Skin epidermis (tissue), 12 donors: ENCODE results near the gene DUOXA2.
A peak's percentile ranks its signal among the peaks of the same experiment; 100 is the strongest.
"Not testable (repeated sequence)": the region's sequence is repeated elsewhere in the genome, so short reads cannot be mapped to it uniquely, and the experiment has no call there.

Experiments
- H3K27ac ChIP-seq, 21 experiments: fragments of 200-600 bp; sonication (generic) in 11 of 21; one replicate each; pipeline ENCODE4 v1.5.0; 2020; ENCODE audit warnings: mild to moderate bottlenecking in 3 of 21, inconsistent platforms in 2 of 21, moderate library complexity in 2 of 21
- H3K4me3 ChIP-seq, 7 experiments: fragments of 200-600 bp; sonication (generic) in 2 of 7; one replicate each; pipeline ENCODE4 v1.5.0; 2020; ENCODE audit warnings: inconsistent platforms in 2 of 7, mild to moderate bottlenecking in 2 of 7, moderate library complexity in 1 of 7

DUOXA2 gene

DNA sequence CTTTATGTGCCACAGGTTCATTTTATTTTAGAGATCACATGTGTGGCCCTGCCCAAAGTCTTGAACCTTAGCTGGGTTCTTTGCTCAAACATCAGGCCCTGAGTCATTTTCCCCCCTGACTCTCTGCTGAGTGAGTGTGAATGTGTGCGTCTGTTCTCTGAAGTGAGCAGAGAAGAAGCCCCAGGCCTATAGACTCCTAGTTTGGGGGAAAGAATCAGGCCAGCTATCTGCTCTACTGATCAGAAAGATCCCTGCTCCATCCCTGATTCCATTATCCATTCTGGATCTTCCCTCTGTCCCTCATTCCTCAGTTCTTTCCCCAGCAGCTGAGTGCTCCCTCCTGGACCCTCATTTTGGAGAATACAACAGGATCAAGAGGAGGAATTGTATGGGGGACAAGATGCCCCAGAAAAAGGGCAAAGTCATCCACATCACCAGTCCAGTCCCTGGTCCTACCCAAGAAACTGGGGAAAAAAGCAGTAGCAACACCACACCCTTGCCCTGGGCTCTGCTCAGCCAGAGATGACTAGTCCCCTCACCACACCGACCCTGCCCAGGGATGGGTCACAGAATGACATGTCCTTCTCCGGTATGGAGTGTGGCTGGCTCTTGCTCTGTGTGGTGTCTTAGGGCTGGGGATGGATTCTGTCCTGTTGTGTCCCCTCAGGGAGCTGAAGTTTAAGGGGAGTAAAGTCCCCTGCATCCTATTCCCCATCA is 18.9 kb downstream of the DUOXA2 start:
- H3K27ac ChIP-seq = peak overlapping the region in 1 of 21 experiments; percentile 1
- H3K4me3 ChIP-seq = no peak overlapping the region

DNA sequence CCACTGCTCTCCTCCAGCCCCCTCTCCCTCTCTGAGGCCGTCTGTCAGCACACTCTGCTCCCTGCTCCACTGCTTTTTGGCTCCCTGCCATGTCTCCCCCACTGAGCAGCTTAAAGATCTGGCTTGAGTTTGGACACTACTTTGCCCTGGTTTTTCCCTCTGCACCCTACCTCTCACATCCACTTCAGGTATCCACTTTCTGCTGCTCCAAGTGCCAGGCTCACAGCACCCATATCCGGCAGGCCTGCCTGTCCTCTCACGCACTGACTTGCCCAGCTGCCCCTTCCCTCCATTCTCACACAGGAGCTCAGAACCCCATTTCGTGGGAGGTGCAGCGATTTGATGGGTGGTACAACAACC is 19.4 kb downstream of the DUOXA2 start:
- Histone ChIP-seq H3K4me3 (no peak overlapping the region), H3K27ac (peak overlapping the region in 1 of 21 experiments; percentile 1)

DNA sequence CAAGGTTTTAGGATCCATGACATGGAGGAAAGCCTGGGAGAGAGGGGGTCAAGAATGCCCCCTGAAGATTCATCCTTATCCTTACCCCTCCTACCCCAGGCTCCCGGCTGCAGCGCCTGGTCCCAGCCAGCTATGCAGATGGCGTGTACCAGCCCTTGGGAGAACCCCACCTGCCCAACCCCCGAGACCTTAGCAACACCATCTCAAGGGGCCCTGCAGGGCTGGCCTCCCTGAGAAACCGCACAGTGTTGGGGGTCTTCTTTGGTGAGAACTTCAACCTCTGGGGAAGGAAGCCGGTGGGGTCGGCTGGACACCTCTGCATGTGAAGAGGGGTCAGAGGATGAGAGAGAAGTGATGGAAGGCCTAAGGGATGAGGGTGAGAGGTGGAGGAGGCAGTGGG is 19.9 kb downstream of the DUOXA2 start:
- H3K27ac ChIP-seq = peak overlapping the region in 1 of 21 experiments; percentile 17
- H3K4me3 ChIP-seq = no peak overlapping the region

DNA sequence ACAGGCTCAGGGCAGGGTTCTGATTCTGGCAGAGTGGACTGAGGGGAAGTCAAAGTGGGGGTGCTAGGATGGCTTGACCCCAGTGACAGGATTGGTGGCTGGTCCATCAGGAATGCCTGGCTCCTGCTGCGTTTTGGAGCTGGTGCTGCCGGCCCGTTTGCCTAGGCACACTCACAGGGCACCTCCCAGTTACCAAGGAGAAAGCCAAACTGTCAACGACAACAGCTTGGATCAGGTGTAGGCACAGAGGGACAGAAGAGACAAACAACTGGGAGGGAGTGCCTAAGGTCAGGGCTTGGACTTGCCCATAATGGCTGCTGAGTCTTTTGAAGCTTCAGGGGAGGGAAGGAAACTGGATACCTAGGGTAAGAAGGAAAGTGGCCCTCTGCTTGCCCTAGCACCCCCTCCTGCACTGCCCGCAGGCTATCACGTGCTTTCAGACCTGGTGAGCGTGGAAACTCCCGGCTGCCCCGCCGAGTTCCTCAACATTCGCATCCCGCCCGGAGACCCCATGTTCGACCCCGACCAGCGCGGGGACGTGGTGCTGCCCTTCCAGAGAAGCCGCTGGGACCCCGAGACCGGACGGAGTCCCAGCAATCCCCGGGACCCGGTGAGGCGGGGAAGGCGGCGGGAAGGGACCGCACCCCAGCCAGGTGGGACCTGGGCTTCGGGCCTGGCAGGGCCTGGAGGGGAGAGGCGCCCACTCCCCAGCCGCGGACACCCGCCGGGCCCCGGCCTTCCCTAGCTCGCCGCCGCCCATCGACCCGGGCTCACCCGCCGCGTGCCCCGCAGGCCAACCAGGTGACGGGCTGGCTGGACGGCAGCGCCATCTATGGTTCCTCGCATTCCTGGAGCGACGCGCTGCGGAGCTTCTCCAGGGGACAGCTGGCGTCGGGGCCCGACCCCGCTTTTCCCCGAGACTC is 20.8 kb downstream of the DUOXA2 start:
- H3K27ac ChIP-seq = peak overlapping the region in 1 of 21 experiments; percentile 35
- H3K4me3 ChIP-seq = no peak overlapping the region

DNA sequence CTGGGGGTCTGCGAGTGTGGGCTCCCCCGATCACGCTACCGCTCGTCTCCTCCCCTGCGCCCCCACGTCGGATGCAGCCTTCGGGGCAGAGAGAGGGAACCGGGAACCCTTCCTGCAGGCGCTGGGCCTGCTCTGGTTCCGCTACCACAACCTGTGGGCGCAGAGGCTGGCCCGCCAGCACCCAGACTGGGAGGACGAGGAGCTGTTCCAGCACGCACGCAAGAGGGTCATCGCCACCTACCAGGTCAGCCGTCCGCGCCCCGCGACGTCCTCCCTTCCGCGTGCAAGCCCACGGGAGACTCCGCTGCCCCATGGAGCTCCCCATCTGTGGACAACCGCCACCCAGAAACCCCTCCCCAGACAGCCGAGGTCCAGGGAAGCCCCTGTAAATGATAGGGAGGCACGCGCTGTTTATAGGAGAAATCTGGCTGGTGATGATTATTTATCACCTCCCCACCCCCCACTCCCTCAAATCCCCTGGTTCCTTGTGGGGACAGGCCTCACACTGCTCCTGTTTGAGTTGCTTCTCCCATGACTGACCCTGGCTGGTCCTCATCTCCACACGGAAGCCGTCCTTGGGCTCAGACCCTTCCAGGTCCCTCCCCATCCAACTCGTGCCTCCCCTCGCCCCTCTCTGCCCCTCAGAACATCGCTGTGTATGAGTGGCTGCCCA is 21.7 kb downstream of the DUOXA2 start:
- not testable (repeated sequence) for H3K4me3 ChIP-seq

DNA sequence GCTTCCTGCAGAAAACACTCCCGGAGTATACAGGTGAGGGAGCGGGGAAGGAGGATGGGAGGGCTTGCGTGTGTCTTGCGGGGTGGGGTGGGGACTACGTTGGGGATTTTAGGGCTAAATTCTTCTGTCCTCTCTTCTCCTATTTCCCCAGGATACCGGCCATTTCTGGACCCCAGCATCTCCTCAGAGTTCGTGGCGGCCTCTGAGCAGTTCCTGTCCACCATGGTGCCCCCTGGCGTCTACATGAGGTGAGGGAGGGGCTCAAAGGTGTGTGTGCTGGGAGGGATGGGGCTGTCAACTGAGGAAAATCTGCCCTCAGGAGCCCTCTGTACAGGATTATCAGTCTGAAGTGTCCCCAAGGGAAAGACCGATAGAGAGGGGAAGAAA is 22.2 kb downstream of the DUOXA2 start:
- Histone ChIP-seq H3K4me3 (no peak overlapping the region), H3K27ac (no peak overlapping the region)

More for the DNA sequence above, 21.7 kb downstream of the DUOXA2 start:
- H3K27ac ChIP-seq = not testable (repeated sequence)

DNA sequence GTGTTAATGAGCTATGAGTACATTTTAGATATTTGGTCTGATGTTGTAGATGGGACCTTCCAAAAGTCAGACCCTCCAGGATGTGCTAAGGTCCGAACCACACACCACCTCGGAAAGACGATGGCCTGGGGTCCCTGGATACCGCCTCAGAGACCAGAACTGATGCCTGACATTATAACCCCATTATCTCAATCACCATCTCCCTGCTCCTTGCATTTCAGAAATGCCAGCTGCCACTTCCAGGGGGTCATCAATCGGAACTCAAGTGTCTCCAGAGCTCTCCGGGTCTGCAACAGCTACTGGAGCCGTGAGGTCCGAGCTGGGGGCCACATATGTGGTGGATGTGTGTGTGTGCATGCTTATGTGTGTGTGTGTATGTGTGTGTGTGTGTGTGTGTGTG is 23.6 kb downstream of the DUOXA2 start:
- Histone ChIP-seq H3K4me3 (no peak overlapping the region), H3K27ac (no peak overlapping the region)

DNA sequence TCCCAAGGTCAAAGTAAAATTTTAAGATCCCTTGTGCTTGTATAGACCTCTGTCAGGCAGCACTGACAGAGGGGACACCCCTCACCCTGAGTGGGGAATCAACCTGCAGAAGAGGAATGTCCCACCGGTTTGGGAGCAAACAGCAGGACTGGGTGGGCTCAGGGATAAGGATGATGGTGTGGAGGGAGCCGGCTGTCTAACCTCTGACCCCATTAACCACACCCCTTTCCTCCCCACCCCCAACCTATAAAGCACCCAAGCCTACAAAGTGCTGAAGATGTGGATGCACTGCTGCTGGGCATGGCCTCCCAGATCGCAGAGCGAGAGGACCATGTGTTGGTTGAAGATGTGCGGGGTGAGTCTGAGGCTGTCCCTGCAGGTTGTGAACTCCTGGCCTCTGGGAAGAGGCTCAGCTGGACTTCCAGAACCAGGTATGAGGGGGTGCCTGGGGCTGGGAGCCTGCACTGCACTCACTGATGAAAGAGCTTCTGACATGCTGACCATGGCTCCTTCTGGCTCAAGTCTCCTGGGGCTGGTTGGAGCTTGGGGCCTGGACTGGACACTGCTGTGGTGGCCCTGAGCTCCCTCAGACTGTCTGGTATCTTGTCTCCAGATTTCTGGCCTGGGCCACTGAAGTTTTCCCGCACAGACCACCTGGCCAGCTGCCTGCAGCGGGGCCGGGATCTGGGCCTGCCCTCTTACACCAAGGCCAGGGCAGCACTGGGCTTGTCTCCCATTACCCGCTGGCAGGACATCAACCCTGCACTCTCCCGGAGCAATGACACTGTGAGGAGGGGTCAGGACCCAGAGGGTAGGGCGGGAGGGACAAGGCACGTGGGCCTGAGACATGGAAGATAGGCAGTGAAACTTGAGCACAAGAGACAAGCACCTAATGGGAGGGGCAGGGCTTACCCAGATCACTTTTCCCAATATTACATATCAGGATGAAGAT is 25.0 kb downstream of the DUOXA2 start:
- Histone ChIP-seq H3K27ac (no peak overlapping the region), H3K4me3 (no peak overlapping the region)

DNA sequence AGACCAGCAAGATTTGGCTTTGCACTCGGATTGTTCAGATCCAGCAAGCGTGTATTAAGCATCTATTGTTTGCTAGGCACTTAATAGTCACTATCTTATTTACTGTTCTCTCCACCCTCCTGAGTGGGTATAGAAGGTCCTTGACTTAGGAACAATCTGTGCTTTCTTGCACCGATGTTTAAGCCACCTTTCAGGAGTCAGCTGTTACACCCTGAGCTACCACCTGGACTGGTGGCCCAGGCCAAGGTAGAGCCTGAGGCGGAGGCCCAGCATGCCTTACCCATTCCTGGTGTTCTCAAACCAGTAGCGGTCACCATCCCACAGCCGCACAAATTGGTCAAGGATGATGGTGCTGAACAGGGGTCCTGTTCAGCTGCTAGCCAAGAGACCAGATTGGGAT is 25.6 kb downstream of the DUOXA2 start:
- Histone ChIP-seq H3K27ac (no peak overlapping the region), H3K4me3 (no peak overlapping the region)

DNA sequence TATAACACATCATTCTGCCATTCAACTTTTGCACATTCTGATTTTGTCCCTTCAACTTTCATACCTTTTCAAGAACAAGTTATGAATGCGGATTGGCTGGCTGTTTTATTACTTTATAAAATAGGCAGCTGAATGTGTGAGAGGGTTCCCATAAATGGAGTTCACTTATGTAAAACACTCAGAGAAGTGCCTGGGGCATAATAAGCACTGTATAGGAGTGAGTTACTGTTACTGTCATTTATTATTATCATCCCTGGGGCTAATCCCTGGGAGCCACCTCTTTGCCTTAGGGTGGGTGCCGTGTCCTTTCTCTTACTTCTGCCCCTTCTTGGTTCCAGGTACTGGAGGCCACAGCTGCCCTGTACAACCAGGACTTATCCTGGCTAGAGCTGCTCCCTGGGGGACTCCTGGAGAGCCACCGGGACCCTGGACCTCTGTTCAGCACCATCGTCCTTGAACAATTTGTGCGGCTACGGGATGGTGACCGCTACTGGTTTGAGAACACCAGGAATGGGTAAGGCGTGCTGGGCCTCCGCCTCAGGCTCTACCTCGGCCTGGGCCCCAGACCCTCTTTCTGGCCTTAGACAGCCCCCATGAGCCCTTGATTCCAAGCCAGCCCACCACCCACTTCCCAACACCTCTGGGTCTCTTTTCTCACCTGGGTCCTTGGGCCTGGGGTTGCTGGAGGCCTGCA is 26.6 kb downstream of the DUOXA2 start:
- no peak overlapping the region for H3K4me3 ChIP-seq
- H3K27ac ChIP-seq = no peak overlapping the region

DNA sequence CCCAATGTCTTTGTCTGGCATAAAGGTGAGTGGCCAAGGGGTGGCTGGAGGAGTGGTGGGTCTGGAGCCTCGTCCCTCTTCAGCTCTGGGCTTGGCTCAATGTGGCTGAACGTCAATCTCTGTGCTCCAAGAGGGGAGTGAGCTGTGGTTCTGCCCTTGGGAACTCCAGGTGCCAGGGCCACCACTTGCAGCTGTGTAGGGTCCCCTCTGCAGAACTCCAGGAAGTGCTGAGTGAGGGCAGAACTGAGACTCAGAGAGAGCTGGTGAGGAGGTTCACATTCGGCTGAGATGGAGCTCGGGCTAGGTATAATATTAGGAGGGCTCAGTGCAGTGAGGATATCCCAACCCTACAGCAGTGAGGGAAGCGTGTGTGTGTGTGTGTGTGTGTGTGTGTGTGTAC is 27.3 kb downstream of the DUOXA2 start:
- H3K27ac ChIP-seq = no peak overlapping the region
- H3K4me3 ChIP-seq = no peak overlapping the region

DNA sequence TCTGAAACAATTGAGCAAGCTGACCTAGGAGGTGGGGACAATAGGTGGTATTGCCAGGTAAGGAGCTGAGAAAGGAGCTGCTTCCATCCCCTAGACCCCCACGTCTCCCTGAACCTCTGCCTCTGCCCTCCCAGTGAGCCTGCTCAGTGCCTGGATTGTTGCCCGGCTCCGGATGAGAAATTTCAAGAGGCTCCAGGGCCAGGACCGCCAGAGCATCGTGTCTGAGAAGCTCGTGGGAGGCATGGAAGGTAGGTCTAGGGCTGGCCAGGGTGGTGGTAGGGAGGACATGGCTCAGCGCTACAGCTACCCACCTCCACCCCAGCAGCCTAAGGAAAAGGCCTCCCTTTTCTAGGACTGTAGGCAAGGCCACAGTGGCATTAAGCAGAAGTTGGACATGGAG is 28.9 kb downstream of the DUOXA2 start:
- H3K4me3 ChIP-seq = no peak overlapping the region
- H3K27ac ChIP-seq = no peak overlapping the region

DNA sequence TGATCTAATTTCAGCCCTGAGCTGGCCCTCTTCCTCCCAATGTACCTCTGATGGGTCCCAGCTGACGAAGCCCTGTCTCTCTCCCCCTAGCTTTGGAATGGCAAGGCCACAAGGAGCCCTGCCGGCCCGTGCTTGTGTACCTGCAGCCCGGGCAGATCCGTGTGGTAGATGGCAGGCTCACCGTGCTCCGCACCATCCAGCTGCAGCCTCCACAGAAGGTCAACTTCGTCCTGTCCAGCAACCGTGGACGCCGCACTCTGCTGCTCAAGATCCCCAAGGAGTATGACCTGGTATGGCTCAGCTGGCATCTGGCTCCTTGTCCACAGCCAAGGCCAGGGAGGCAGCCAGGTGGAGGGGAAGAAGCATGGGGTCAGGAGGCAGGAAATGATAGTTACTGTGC is 29.8 kb downstream of the DUOXA2 start:
- H3K4me3 ChIP-seq = no peak overlapping the region
- peak overlapping the region in 2 of 21 experiments; percentile 10 to 39 for H3K27ac ChIP-seq

DNA sequence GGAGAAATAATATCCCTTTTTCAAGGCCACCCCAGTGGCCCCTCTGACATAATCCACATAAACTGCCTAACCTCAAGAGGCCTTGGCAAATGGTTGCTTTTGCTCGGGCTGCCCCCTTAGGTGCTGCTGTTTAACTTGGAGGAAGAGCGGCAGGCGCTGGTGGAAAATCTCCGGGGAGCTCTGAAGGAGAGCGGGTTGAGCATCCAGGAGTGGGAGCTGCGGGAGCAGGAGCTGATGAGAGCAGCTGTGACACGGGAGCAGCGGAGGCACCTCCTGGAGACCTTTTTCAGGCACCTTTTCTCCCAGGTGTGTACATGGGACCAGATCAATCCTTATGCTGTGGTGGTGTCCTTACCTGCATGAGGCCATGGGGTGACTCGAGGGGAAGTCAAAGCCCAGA is 30.6 kb downstream of the DUOXA2 start:
- Histone ChIP-seq H3K4me3 (no peak overlapping the region), H3K27ac (peak overlapping the region in 4 of 21 experiments; percentile 16 to 73 (median 38))

DNA sequence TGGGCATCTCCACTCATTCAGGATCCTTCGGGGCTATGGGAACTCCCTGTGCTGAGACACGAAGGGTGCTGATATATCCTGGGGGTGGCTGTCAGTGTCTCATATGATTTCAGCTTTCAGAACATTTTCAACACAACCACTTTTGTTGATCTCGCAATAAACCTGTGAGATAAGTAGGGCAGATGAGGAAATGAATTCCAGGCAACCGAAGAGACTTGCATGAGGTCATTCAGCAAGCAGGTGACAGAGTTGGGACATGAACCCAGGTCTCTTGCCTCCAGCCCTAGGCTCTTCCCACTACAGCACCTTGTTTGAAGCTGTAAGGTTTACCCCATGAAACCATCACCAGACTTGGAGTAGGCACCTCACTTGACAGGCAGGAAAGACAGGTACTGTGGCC is 32.3 kb downstream of the DUOXA2 start:
- peak overlapping the region in 14 of 21 experiments; percentile 7 to 73 (median 52) for H3K27ac ChIP-seq
- H3K4me3 ChIP-seq = no peak overlapping the region

DNA sequence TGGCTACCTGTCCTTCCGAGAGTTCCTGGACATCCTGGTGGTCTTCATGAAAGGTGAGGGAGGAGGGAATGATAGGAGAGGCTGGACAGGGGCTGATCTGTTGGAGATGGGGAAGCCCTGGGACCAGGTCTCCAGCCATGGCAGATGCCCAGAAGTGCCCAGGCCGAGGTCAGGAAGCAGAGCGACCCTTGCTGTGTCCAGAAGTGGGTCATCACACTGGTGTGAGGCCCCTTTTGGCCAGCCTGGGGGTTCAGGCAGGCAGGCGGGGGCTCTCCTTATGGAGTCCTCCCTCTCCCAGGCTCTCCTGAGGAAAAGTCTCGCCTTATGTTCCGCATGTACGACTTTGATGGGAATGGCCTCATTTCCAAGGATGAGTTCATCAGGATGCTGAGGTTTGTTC is 33.5 kb downstream of the DUOXA2 start:
- H3K27ac ChIP-seq = peak overlapping the region in 6 of 21 experiments; percentile 0 to 64 (median 32)
- H3K4me3 ChIP-seq = no peak overlapping the region

DNA sequence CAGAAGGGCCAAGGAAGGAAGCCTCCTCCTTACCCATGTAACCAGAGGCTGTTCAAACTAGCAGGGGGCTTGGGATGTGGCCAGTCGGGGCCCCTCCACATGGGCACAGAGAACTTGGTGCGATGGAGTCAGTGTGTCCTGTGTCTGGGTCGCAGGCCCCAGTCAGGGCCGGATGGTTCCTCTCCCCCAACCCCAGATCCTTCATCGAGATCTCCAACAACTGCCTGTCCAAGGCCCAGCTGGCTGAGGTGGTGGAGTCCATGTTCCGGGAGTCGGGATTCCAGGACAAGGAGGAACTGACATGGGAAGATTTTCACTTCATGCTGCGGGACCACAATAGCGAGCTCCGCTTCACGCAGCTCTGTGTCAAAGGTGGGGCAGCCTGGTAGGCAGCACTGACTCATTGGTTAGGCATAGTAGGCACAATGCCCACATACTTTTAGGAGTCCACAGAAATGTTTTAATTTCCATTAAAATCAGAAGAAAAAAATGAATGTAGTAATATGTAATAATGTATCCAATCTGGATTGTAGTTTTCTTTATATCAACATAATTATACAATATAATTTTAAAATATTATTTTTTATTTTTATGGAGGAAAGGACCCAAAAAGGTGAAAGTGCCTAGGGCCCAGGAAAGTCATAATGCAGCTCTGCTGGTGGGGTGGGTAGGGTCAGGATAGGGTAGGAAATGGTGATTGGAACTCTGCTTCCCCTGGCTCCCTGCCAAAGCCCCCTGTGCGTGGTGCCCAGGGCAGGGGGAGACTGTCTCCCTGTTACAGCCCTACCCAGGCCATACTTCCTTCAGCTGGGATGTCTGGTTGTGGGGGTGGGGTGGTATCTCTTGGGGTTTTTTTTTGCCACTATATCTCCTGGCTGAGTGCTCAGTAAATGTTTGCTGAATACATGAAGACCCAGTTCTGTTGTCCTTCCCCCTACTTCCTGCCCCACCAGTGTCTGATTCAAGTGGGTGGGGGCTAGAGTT is 34.2 kb downstream of the DUOXA2 start:
- Histone ChIP-seq H3K4me3 (no peak overlapping the region), H3K27ac (peak overlapping the region in 9 of 21 experiments; percentile 4 to 64 (median 46))

DNA sequence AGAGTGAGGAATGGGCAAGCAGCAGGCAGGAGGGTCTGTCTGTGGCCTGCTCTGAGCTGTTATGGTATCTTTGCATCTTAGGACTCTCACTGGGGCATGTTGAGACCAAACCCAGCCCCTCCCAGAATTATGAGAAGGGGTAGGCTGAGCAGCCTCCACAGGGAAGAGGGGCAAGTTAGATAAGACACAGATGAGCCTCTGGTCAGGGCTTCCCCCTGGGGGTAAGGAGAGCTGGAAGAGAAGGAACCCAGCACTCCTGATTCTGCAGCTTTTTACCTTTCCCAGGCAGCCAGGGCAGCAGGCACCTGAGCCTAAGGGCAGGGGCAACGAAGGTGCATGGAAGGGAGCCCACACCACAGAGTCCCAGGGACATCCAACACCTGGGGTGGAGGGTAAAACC is 34.9 kb downstream of the DUOXA2 start:
- no peak overlapping the region for H3K4me3 ChIP-seq
- peak overlapping the region in 7 of 21 experiments; percentile 4 to 64 (median 46) for H3K27ac ChIP-seq
